ENCODE measurements around the gene MAP3K14. TPM values are rescaled to one million over a fixed set of nuclear protein-coding genes. Genes with fewer than 3 reads are reported as not detected.
A peak's percentile ranks its signal among the peaks of the same experiment; 100 is the strongest.

MAP3K14 gene
- total RNA-seq, 1 donor from 2014 or later, result 6.6 TPM

DNA sequence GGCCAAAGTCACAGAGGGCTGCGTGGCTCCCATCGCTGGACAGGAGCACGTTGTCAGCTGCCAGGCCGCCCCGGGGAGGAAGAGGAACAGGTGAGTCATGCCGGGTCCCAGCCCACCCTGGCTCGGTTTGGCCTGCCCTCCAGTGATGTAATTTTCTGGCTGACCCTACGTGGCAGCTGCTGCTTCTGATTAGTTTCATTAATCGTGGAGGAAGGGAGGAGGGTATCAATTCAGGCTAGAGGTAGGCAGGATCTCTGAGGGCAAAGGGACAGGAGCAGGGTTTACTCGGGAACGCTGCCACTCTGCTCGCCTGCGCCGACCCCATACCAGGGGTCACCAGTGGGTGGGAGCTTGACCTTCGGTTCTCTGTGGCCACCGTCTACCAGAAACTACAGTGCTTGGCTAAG lies 43.3 kb downstream of the MAP3K14 start:
- no peak overlapping the region for H3K4me3 ChIP-seq (ENCODE audit: low read depth, low read length)
- TF ChIP-seq CTCF (conservative IDR thresholded peaks at IDR 0.05; ENCODE audit: low read depth, low read length), result no peak
- DNase-seq (ENCODE audit: low read depth), result no peak

- DNase-seq (ENCODE audit: low read depth), result no peak
- TF ChIP-seq CTCF (conservative IDR thresholded peaks at IDR 0.05; ENCODE audit: low read depth, low read length), result no peak
- no peak overlapping the region for H3K4me3 ChIP-seq (ENCODE audit: low read depth, low read length)
These were observed 45.2 kb downstream of the MAP3K14 start for GRCh38 chr17:45271603-45272002.

DNA sequence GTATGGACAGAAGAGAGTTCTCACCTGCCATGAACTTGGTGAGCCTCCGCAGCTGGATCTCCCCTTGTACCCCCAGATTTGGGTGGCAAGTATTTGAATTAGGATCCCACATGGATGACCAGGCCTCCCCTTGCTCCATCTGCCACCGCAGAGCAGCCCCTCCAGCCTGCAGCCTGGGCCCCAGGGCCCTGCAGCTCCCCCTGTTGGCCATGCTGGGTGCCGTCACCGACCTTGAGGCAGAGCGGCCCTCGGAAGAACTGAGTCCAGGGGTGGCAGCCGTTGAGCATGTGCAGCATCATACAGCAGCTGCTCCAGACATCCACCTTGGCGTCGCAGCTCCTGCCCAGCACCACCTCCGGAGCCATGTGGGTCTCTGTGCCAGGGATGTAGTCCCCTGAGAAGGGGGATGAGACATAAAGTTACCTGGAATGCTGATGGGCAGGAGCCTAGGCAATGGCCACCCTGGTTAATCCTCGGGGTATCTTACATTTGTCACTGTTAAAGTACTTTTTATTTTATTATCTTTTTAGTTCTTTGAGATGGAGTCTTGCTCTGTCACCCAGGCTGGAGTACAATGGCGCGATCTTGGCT lies 45.9 kb downstream of the MAP3K14 start:
- peak; percentile 70 for TF ChIP-seq CTCF (conservative IDR thresholded peaks at IDR 0.05; ENCODE audit: low read depth, low read length)
- H3K4me3 ChIP-seq (ENCODE audit: low read depth, low read length), result no peak overlapping the region
- DNase-seq (ENCODE audit: low read depth), result no peak

GRCh38 chr17:45269912-45270311 lies 46.9 kb downstream of the MAP3K14 start:
- DNase-seq (ENCODE audit: low read depth), result no peak
- no peak overlapping the region for H3K4me3 ChIP-seq (ENCODE audit: low read depth, low read length)
- no peak for TF ChIP-seq CTCF (conservative IDR thresholded peaks at IDR 0.05; ENCODE audit: low read depth, low read length)

DNA sequence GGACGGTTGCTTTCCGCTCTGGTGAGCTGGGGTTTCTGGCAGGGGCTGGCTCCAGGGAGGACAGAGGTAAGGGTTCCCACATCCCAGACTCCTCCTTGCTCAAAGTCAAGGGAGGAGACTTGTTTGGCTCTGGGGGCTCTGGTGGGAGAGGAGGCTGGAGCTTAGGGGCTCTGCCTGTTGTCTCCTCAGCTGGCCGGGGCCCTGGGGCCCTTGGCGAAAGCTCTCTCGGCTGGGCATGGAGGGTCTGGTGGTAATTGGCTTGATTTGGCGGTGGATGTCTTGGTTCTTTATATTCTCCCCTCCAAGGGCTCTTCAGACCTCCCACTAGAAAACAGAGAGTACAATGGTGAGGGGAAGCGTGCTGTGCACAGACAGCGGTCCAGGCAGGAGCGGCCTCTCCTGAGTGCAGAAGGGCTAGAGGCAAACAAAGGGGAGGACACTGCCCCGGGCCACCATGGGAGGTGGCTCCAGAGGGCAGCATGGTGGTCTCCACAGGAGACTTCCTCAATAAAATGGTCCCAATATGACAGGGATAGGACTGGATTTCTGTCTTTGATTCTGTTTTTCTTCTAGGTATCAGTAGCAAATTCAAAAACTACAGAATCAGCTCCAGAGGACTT lies 49.3 kb downstream of the MAP3K14 start:
- TF ChIP-seq CTCF (conservative IDR thresholded peaks at IDR 0.05; ENCODE audit: low read depth, low read length), result no peak
- no peak overlapping the region for H3K4me3 ChIP-seq (ENCODE audit: low read depth, low read length)
- no peak for DNase-seq (ENCODE audit: low read depth)

DNA sequence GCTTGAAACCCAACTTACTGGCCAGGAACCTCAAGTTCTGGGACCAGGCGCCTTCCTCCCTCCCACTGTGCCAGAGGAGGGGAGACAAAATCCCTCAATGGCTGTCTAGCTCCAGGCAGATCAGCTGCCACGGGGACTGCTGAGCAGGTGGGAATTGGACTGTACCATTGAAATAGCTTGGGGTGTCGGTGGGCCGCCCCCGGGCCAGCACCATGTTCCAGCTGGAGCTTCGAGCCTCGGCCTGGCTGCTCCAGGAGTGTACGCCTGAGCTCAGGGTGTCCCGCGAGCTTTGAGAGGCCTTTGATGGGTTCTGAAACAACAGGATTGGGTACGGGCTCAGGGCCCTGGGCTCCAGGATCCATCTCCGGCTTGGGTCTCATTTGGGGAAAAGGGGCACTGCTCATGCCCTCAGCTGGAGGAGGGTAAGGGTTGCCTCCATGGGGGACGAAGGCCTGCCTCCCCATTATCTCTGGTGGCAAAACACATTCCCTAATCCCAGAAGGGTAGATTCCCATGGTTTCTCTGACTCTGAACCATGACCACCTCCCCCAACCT lies 50.4 kb downstream of the MAP3K14 start:
- no peak overlapping the region for H3K4me3 ChIP-seq (ENCODE audit: low read depth, low read length)
- no peak for DNase-seq (ENCODE audit: low read depth)
- TF ChIP-seq CTCF (conservative IDR thresholded peaks at IDR 0.05; ENCODE audit: low read depth, low read length), result no peak

DNA sequence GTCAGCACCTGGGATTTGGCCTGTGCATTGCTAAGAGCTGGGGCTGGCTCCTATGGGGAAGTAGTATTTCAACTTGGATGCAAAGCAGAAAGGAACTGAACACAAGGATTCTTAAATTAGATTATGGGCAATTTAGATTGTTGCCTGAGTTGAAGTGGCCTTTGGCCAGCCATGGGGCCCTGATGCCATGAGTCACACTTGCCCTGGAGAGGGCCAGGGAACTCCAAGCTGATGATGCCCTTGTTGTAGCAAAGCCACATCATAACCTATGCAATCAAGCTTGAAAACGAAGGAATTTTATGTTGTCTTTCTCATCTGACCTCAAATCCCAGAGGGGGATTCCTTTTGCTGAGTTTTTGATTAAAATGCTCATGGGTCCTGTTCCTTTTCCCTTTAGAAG lies 51.0 kb downstream of the MAP3K14 start:
- peak; percentile 74 for DNase-seq (ENCODE audit: low read depth)
- no peak overlapping the region for H3K4me3 ChIP-seq (ENCODE audit: low read depth, low read length)
- no peak for TF ChIP-seq CTCF (conservative IDR thresholded peaks at IDR 0.05; ENCODE audit: low read depth, low read length)

Measured in epithelial cell of proximal tubule (primary cell).